ENCODE results near the gene ELAPOR2.

DNA sequence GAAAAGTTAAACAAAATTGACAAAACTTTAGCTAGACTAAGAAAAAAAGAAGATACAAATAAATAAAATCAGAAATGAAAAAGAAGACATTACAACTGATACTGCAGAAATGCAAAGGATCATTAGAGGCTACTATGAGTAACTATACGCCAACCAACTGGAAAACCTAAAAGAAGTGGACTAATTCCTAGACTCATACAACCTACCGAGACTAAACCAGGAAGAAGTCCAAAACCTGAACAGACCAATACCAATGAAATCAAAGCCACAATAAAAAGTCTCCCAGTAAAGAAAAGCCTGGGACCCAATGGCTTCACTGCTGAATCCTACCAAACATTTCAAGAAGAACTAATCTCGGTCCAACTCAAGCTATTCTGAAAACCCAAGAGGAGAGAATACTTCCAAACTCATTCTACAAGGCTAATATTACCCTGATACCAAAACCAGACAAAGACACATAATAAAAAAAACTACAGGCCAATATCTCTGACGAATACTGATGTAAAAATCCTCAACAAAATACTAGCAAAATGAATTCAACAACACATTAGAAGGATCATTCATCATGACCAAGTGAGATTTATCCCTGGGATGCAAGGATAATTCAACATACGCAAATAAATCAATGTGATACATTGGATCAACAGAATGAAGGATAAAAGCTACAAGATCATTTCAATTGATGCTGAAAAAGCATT, 20.3 kb downstream of the ELAPOR2 start:
- TF ChIP-seq, protein P1, sequence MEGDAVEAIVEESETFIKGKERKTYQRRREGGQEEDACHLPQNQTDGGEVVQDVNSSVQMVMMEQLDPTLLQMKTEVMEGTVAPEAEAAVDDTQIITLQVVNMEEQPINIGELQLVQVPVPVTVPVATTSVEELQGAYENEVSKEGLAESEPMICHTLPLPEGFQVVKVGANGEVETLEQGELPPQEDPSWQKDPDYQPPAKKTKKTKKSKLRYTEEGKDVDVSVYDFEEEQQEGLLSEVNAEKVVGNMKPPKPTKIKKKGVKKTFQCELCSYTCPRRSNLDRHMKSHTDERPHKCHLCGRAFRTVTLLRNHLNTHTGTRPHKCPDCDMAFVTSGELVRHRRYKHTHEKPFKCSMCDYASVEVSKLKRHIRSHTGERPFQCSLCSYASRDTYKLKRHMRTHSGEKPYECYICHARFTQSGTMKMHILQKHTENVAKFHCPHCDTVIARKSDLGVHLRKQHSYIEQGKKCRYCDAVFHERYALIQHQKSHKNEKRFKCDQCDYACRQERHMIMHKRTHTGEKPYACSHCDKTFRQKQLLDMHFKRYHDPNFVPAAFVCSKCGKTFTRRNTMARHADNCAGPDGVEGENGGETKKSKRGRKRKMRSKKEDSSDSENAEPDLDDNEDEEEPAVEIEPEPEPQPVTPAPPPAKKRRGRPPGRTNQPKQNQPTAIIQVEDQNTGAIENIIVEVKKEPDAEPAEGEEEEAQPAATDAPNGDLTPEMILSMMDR (IDR thresholded peaks at IDR 0.05), result no peak
- TF ChIP-seq POLR2A (IDR thresholded peaks at IDR 0.05) (no peak), EP300 (IDR thresholded peaks at IDR 0.05) (no peak)
